Caki2 (cell line): ENCODE measurements around the gene TBC1D9. TPM values are rescaled to one million over a fixed set of nuclear protein-coding genes. Genes with fewer than 3 reads are reported as not detected.
A peak's percentile ranks its signal among the peaks of the same experiment; 100 is the strongest.

Experiments
- DNase-seq: peaks from one replicate; pipeline ENCODE4 v3.0.0-alpha.2; 2015; ENCODE audit warnings: low read depth
- in situ Hi-C: cut with HindIII; loops from 2 replicates; pipeline ENCODE4 v1.10.0; 2016; ENCODE audit warnings: low sequenced_read_pairs, low pct_unique_long_range_greater_than_20kb, mixed read lengths
- total RNA-seq: library from RNA; depleted of rRNA; stranded (reverse); fragments of >200 nt; shearing (Covaris generic); gene quantifications from 2 replicates; pipeline ENCODE4 v1.2.3, GENCODE V29; 2014; ENCODE audit warnings: low replicate concordance

Gene TBC1D9
- total RNA-seq, 1 experiment from 2014 or later: 22.4 TPM

- no peak for DNase-seq
- in situ Hi-C loops: no loop called here
Observed at GRCh38 chr4:140705625-140706275, 50.4 kb downstream of the TBC1D9 start.

- no peak for DNase-seq
- in situ Hi-C loops: no loop called here
Observed at GRCh38 chr4:140704964-140705363, 51.2 kb downstream of the TBC1D9 start.

- in situ Hi-C loops: no loop called here
- no peak for DNase-seq
Observed at GRCh38 chr4:140704392-140704960, 51.7 kb downstream of the TBC1D9 start.

GRCh38 chr4:140703463-140703862 is 52.7 kb downstream of the TBC1D9 start:
- in situ Hi-C loops: no loop called here
- DNase-seq: no peak

- in situ Hi-C loops: no loop called here
- DNase-seq: no peak
Observed at GRCh38 chr4:140702096-140702757, 54.0 kb downstream of the TBC1D9 start.

GRCh38 chr4:140701071-140701470 is 55.1 kb downstream of the TBC1D9 start:
- no peak for DNase-seq
- in situ Hi-C loops: no loop called here

- DNase-seq: no peak
- in situ Hi-C loops: no loop called here
Observed at GRCh38 chr4:140697709-140698560, 58.2 kb downstream of the TBC1D9 start.

GRCh38 chr4:140695483-140695882 is 60.7 kb downstream of the TBC1D9 start:
- in situ Hi-C loops: no loop called here
- DNase-seq: no peak

GRCh38 chr4:140693562-140693961 is 62.6 kb downstream of the TBC1D9 start:
- no peak for DNase-seq

GRCh38 chr4:140691369-140691768 is 64.8 kb downstream of the TBC1D9 start:
- in situ Hi-C loops: no loop called here
- no peak for DNase-seq

More at GRCh38 chr4:140693562-140693961, 62.6 kb downstream of the TBC1D9 start:
- in situ Hi-C loops: no loop called here

- in situ Hi-C loops: no loop called here
- DNase-seq: no peak
Observed at GRCh38 chr4:140690093-140690492, 66.1 kb downstream of the TBC1D9 start.

- in situ Hi-C loops: no loop called here
- DNase-seq: peak; percentile 35
Observed at GRCh38 chr4:140689623-140690022, 66.6 kb downstream of the TBC1D9 start.

GRCh38 chr4:140688711-140689598 is 67.2 kb downstream of the TBC1D9 start:
- in situ Hi-C loops: no loop called here
- DNase-seq: no peak

GRCh38 chr4:140686796-140687195 is 69.4 kb downstream of the TBC1D9 start:
- in situ Hi-C loops: no loop called here
- no peak for DNase-seq

GRCh38 chr4:140684314-140684713 is 71.9 kb downstream of the TBC1D9 start:
- no peak for DNase-seq
- in situ Hi-C loops: no loop called here

GRCh38 chr4:140681201-140681600 is 75.0 kb downstream of the TBC1D9 start:
- in situ Hi-C loops: no loop called here
- no peak for DNase-seq

- in situ Hi-C loops: no loop called here
- no peak for DNase-seq
Observed at GRCh38 chr4:140680686-140681085, 75.5 kb downstream of the TBC1D9 start.

GRCh38 chr4:140679576-140679975 is 76.6 kb downstream of the TBC1D9 start:
- DNase-seq: no peak
- in situ Hi-C loops: no loop called here
